Measurements from ENCODE around the gene YEATS2. TPM values are rescaled to one million over a fixed set of nuclear protein-coding genes. Genes with fewer than 3 reads are reported as not detected.

YEATS2 gene
- polyA plus RNA-seq, 1 donor from 2014 or later = 46.2 TPM

DNA sequence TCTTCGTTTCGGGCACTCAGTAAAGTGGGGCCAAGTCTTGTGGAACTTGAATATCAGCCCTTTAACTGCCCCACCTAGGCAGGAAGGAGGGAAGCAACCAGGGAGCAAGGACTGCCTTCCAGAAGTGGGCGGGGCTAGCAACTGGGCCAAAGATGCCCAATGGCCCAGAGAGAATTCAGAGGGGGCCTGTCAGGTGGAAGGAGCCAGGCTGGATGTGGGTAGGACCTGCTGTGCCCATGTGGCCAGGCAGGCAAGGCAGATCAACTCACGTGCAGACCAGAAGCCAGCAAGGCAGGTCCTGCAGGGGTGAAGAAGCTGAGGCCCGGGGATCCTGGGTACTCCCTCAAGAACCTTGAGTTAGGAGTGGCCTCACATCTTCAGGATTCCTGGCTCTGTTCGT, 122.2 kb downstream of the YEATS2 start:
- Histone ChIP-seq H3K4me3 (ENCODE audit: low read length) (no peak overlapping the region), H3K9ac (ENCODE audit: low read length) (no peak overlapping the region), H3K79me2 (replicated peaks; ENCODE audit: insufficient read depth, low read length) (no peaks in the 10 kb centered on the region), H3K9me3 (ENCODE audit: low read length) (no peaks in the 10 kb centered on the region), H2AFZ (ENCODE audit: low read depth, low read length) (no peak overlapping the region), H3K4me2 (ENCODE audit: low read length) (no peak overlapping the region), H3K27ac (ENCODE audit: low read length) (no peak overlapping the region), H3F3A (ENCODE audit: insufficient read depth, low read length, poor library complexity, severe bottlenecking) (no peaks in the 10 kb centered on the region), H3K9me2 (ENCODE audit: insufficient read depth, low read length) (no peaks in the 10 kb centered on the region), H3K36me3 (ENCODE audit: insufficient read depth, low read length) (no peaks in the 10 kb centered on the region), H3K27me3 (ENCODE audit: insufficient read depth, low read depth, low read length) (peaks cover 14% of the 10 kb centered on the region), H4K20me1 (ENCODE audit: insufficient read depth) (no peaks in the 10 kb centered on the region)
- no peak for TF ChIP-seq RAD21 (conservative IDR thresholded peaks at IDR 0.05)
- no peak for TF ChIP-seq EZH2 (IDR thresholded peaks at IDR 0.05; ENCODE audit: borderline replicate concordance, insufficient read depth, low read length, poor library complexity, severe bottlenecking)
- TF ChIP-seq SMC3 (conservative IDR thresholded peaks at IDR 0.05; ENCODE audit: poor library complexity) = no peak
- TF ChIP-seq, protein P1, sequence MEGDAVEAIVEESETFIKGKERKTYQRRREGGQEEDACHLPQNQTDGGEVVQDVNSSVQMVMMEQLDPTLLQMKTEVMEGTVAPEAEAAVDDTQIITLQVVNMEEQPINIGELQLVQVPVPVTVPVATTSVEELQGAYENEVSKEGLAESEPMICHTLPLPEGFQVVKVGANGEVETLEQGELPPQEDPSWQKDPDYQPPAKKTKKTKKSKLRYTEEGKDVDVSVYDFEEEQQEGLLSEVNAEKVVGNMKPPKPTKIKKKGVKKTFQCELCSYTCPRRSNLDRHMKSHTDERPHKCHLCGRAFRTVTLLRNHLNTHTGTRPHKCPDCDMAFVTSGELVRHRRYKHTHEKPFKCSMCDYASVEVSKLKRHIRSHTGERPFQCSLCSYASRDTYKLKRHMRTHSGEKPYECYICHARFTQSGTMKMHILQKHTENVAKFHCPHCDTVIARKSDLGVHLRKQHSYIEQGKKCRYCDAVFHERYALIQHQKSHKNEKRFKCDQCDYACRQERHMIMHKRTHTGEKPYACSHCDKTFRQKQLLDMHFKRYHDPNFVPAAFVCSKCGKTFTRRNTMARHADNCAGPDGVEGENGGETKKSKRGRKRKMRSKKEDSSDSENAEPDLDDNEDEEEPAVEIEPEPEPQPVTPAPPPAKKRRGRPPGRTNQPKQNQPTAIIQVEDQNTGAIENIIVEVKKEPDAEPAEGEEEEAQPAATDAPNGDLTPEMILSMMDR (IDR thresholded peaks at IDR 0.05; ENCODE audit: poor library complexity, severe bottlenecking) = no peak
- TF ChIP-seq, protein P2, sequence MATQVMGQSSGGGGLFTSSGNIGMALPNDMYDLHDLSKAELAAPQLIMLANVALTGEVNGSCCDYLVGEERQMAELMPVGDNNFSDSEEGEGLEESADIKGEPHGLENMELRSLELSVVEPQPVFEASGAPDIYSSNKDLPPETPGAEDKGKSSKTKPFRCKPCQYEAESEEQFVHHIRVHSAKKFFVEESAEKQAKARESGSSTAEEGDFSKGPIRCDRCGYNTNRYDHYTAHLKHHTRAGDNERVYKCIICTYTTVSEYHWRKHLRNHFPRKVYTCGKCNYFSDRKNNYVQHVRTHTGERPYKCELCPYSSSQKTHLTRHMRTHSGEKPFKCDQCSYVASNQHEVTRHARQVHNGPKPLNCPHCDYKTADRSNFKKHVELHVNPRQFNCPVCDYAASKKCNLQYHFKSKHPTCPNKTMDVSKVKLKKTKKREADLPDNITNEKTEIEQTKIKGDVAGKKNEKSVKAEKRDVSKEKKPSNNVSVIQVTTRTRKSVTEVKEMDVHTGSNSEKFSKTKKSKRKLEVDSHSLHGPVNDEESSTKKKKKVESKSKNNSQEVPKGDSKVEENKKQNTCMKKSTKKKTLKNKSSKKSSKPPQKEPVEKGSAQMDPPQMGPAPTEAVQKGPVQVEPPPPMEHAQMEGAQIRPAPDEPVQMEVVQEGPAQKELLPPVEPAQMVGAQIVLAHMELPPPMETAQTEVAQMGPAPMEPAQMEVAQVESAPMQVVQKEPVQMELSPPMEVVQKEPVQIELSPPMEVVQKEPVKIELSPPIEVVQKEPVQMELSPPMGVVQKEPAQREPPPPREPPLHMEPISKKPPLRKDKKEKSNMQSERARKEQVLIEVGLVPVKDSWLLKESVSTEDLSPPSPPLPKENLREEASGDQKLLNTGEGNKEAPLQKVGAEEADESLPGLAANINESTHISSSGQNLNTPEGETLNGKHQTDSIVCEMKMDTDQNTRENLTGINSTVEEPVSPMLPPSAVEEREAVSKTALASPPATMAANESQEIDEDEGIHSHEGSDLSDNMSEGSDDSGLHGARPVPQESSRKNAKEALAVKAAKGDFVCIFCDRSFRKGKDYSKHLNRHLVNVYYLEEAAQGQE (IDR thresholded peaks at IDR 0.05; ENCODE audit: borderline replicate concordance) = no peak
- TF ChIP-seq TAF1 (IDR thresholded peaks at IDR 0.05; ENCODE audit: low read depth) = no peak
- no peak for TF ChIP-seq MXI1 (conservative IDR thresholded peaks at IDR 0.05; ENCODE audit: poor library complexity, severe bottlenecking)
- no peak for TF ChIP-seq EP300 (conservative IDR thresholded peaks at IDR 0.05; ENCODE audit: poor library complexity, severe bottlenecking)
- no peak for TF ChIP-seq POLR2AphosphoS5 (IDR thresholded peaks at IDR 0.05)

DNA sequence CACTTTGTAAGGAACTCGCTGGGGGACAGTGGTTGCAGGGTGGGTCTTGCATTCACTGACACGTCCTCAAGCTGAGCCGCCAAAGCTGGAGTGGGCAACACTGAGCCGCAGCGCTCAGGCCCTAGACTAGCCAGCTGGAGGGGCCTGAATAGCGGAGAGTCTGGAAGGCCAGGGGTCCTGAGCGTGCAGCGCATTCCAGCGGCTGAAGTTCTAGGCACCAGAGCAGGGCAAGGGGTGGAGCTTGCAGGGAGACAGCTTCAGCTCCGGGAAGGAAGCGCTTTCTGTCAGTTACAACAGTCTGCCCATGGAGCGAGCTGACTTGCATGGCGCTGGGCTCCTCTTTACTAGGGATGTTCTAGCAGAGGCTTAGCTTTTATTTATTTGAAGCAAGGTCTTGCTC, 125.0 kb downstream of the YEATS2 start:
- Histone ChIP-seq H4K20me1 (ENCODE audit: insufficient read depth) (no peaks in the 10 kb centered on the region), H3K27me3 (ENCODE audit: insufficient read depth, low read depth, low read length) (peaks cover 16% of the 10 kb centered on the region), H3K36me3 (ENCODE audit: insufficient read depth, low read length) (no peaks in the 10 kb centered on the region), H3K4me2 (ENCODE audit: low read length) (no peak overlapping the region), H3K9ac (ENCODE audit: low read length) (no peak overlapping the region), H3K9me3 (ENCODE audit: low read length) (no peaks in the 10 kb centered on the region), H3K4me3 (ENCODE audit: low read length) (no peak overlapping the region), H2AFZ (ENCODE audit: low read depth, low read length) (no peak overlapping the region), H3K9me2 (ENCODE audit: insufficient read depth, low read length) (no peaks in the 10 kb centered on the region), H3F3A (ENCODE audit: insufficient read depth, low read length, poor library complexity, severe bottlenecking) (no peaks in the 10 kb centered on the region), H3K79me2 (replicated peaks; ENCODE audit: insufficient read depth, low read length) (no peaks in the 10 kb centered on the region), H3K27ac (ENCODE audit: low read length) (no peak overlapping the region)
- no peak for TF ChIP-seq EZH2 (IDR thresholded peaks at IDR 0.05; ENCODE audit: borderline replicate concordance, insufficient read depth, low read length, poor library complexity, severe bottlenecking)
- TF ChIP-seq, protein P1 (IDR thresholded peaks at IDR 0.05; ENCODE audit: poor library complexity, severe bottlenecking) = no peak
- no peak for TF ChIP-seq MXI1 (conservative IDR thresholded peaks at IDR 0.05; ENCODE audit: poor library complexity, severe bottlenecking)
- TF ChIP-seq RAD21 (conservative IDR thresholded peaks at IDR 0.05) = no peak
